ENCODE results near the gene PEX16. TPM values are rescaled to one million over a fixed set of nuclear protein-coding genes. Genes with fewer than 3 reads are reported as not detected.

PEX16 gene
- total and polyA plus RNA-seq, 9 of the 15 experiments (the other 6 are each of a cell fraction or from before 2014, with no cell fraction given): 1.5 to 43.9 (median 14.6) TPM

- TF ChIP-seq, protein P1, sequence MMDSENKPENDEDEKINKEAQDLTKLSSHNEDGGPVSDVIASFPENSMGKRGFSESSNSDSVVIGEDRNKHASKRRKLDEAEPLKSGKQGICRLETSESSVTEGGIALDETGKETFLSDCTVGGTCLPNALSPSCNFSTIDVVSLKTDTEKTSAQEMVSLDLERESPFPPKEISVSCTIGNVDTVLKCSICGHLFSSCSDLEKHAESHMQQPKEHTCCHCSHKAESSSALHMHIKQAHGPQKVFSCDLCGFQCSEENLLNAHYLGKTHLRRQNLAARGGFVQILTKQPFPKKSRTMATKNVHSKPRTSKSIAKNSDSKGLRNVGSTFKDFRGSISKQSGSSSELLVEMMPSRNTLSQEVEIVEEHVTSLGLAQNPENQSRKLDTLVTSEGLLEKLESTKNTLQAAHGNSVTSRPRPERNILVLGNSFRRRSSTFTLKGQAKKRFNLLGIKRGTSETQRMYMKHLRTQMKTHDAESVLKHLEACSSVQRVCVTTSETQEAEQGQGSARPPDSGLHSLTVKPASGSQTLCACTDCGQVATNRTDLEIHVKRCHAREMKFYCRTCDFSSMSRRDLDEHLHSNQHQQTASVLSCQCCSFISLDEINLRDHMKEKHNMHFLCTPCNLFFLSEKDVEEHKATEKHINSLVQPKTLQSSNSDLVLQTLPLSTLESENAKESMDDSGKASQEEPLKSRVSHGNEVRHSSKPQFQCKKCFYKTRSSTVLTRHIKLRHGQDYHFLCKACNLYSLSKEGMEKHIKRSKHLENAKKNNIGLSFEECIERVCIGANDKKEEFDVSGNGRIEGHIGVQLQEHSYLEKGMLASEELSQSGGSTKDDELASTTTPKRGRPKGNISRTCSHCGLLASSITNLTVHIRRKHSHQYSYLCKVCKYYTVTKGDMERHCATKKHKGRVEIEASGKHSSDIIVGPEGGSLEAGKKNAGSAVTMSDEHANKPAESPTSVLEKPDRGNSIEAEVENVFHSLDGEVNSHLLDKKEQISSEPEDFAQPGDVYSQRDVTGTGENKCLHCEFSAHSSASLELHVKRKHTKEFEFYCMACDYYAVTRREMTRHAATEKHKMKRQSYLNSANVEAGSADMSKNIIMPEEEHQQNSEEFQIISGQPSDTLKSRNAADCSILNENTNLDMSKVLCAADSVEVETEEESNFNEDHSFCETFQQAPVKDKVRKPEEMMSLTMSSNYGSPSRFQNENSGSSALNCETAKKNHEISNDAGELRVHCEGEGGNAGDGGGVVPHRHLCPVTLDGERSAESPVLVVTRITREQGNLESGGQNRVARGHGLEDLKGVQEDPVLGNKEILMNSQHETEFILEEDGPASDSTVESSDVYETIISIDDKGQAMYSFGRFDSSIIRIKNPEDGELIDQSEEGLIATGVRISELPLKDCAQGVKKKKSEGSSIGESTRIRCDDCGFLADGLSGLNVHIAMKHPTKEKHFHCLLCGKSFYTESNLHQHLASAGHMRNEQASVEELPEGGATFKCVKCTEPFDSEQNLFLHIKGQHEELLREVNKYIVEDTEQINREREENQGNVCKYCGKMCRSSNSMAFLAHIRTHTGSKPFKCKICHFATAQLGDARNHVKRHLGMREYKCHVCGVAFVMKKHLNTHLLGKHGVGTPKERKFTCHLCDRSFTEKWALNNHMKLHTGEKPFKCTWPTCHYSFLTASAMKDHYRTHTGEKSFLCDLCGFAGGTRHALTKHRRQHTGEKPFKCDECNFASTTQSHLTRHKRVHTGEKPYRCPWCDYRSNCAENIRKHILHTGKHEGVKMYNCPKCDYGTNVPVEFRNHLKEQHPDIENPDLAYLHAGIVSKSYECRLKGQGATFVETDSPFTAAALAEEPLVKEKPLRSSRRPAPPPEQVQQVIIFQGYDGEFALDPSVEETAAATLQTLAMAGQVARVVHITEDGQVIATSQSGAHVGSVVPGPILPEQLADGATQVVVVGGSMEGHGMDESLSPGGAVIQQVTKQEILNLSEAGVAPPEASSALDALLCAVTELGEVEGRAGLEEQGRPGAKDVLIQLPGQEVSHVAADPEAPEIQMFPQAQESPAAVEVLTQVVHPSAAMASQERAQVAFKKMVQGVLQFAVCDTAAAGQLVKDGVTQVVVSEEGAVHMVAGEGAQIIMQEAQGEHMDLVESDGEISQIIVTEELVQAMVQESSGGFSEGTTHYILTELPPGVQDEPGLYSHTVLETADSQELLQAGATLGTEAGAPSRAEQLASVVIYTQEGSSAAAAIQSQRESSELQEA (IDR thresholded peaks at IDR 0.05; ENCODE audit: low read depth): no peak
Observed at GRCh38 chr11:45895553-45896259, 22.0 kb downstream of the PEX16 start (continued).

All from K562 (cell line).